WERI-Rb-1 (cell line): Measurements from ENCODE around the gene SEC24C.
A peak's percentile ranks its signal among the peaks of the same experiment; 100 is the strongest.

Source experiments
- DNase-seq: peaks from one replicate; pipeline ENCODE4 v3.0.0-alpha.2; 2020
- H3K27ac ChIP-seq: fragments of 250-450 bp; sonication (Bioruptor Pico); 2 replicates; pipeline ENCODE4 v1.5.1; 2020; ENCODE audit warnings: mild to moderate bottlenecking, moderate library complexity
- H3K27me3 ChIP-seq: fragments of 250-450 bp; sonication (Bioruptor Pico); 2 replicates; pipeline ENCODE4 v1.5.1; 2021; ENCODE audit warnings: mild to moderate bottlenecking, low read depth, moderate library complexity; ENCODE audit not compliant: insufficient read depth, severe bottlenecking
- H3K36me3 ChIP-seq: fragments of 250-450 bp; sonication (Bioruptor Pico); 2 replicates; pipeline ENCODE4 v1.5.1; 2020; ENCODE audit warnings: mild to moderate bottlenecking, moderate library complexity
- H3K4me3 ChIP-seq: 2 replicates; pipeline ENCODE4 v1.5.1; 2011; ENCODE audit warnings: low read depth, mild to moderate bottlenecking, control low read depth, low read length
- H3K9me3 ChIP-seq: fragments of 250-450 bp; sonication (Bioruptor Pico); 2 replicates; pipeline ENCODE4 v1.5.1; 2021; ENCODE audit warnings: mild to moderate bottlenecking, moderate library complexity; ENCODE audit not compliant: severe bottlenecking
- CTCF ChIP-seq: IDR thresholded peaks from 2 replicates; pipeline ENCODE4 v1.5.1; 2011; ENCODE audit warnings: low read depth, mild to moderate bottlenecking, control low read depth, inconsistent platforms, low read length

Gene SEC24C

GRCh38 chr10:73742454-73742734 lies 1.8 kb upstream of the SEC24C start:
- Histone ChIP-seq H3K36me3 (peaks cover 19% of the 10 kb centered on the region), H3K9me3 (no peaks in the 10 kb centered on the region), H3K27me3 (no peaks in the 10 kb centered on the region), H3K4me3 (no peak overlapping the region), H3K27ac (no peak overlapping the region)
- TF ChIP-seq CTCF = no peak
- DNase-seq = no peak

DNA sequence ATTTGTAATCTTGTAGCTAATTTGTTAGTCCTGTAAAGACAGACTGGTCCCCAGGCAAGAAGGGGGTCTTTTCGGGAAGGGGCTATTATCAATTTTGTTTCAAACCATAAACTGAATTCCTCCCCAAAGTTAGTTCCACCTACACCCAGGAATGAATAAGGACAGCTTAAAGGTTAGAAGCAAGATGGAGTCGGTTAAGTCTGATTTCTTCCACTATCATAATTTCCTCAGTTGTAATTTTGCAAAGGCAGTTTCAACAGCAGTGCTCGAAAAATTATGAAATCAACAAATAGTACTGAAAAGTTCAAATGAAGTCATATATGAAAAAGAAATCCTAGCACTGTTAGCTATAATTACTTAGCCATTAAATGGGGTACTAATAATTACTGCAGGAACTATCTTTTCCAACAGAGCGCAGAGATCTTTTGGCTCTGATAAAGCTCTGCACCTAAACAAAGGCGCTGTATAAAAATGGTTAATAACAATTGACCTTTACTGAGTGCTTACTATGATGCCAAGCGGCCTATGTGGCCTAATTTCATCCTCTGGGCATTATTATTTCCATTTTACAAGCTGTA lies 756 bp upstream of the SEC24C start:
- DNase-seq = no peak
- TF ChIP-seq CTCF = no peak
- no peaks in the 10 kb centered on the region for H3K9me3 ChIP-seq
- peak overlapping the region; percentile 84 for H3K4me3 ChIP-seq
- H3K27ac ChIP-seq = peak overlapping the region; percentile 90
- no peaks in the 10 kb centered on the region for H3K27me3 ChIP-seq
- H3K36me3 ChIP-seq = peaks cover 26% of the 10 kb centered on the region

GRCh38 chr10:73744664-73744975 lies 448 bp downstream of the SEC24C start:
- Histone ChIP-seq H3K36me3 (peaks cover 36% of the 10 kb centered on the region), H3K27ac (peak overlapping the region; percentile 90)

DNA sequence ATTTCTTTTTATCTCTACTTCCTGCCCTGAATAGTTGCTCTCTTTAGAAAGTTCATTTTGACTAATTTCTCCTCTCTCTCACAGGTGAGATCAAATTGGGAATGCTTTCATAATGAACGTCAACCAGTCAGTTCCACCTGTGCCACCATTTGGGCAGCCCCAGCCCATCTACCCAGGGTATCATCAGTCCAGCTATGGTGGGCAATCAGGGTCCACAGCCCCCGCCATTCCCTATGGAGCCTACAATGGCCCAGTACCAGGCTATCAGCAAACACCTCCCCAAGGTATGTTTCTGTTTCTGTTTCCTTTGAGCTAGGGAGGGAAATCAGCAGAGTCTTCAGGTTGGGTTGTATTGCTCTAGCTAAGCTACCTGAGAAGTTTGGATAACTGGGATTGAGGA lies 2.5 kb downstream of the SEC24C start:
- no peak for TF ChIP-seq CTCF
- Histone ChIP-seq H3K4me3 (no peak overlapping the region), H3K27me3 (no peaks in the 10 kb centered on the region)

More at GRCh38 chr10:73744664-73744975, 448 bp downstream of the SEC24C start:
- no peaks in the 10 kb centered on the region for H3K27me3 ChIP-seq
- no peak for TF ChIP-seq CTCF
- peak overlapping the region; percentile 84 for H3K4me3 ChIP-seq
- H3K9me3 ChIP-seq = no peaks in the 10 kb centered on the region
- DNase-seq = peak; percentile 51

GRCh38 chr10:73750819-73751218 lies 6.6 kb downstream of the SEC24C start:
- Histone ChIP-seq H3K36me3 (peaks cover 78% of the 10 kb centered on the region), H3K27ac (no peak overlapping the region), H3K27me3 (no peaks in the 10 kb centered on the region), H3K4me3 (no peak overlapping the region), H3K9me3 (no peaks in the 10 kb centered on the region)
- DNase-seq = no peak
- TF ChIP-seq CTCF = no peak

More for the DNA sequence above, 2.5 kb downstream of the SEC24C start:
- H3K36me3 ChIP-seq = peaks cover 55% of the 10 kb centered on the region
- no peaks in the 10 kb centered on the region for H3K9me3 ChIP-seq
- no peak overlapping the region for H3K27ac ChIP-seq
- DNase-seq = no peak

- no peak for TF ChIP-seq CTCF
- DNase-seq = no peak
Measured at GRCh38 chr10:73756183-73756582, 12.0 kb downstream of the SEC24C start.

More at GRCh38 chr10:73756183-73756582, 12.0 kb downstream of the SEC24C start:
- no peak overlapping the region for H3K27ac ChIP-seq
- H3K27me3 ChIP-seq = no peaks in the 10 kb centered on the region
- no peaks in the 10 kb centered on the region for H3K9me3 ChIP-seq
- peaks cover 50% of the 10 kb centered on the region for H3K36me3 ChIP-seq
- H3K4me3 ChIP-seq = no peak overlapping the region
